Esophagus (tissue), 2 donors: Measurements from ENCODE around the gene NMB. TPM values are rescaled to one million over a fixed set of nuclear protein-coding genes. Genes with fewer than 3 reads are reported as not detected.
"Not testable (repeated sequence)": the region's sequence is repeated elsewhere in the genome, so short reads cannot be mapped to it uniquely, and the experiment has no call there.

ENCODE experiments used
- H3K27ac ChIP-seq, 2 donors: one replicate each; pipeline ENCODE4 v1.5.1; 2013; ENCODE audit warnings: low read depth in 2 of 2, mild to moderate bottlenecking in 2 of 2, inconsistent platforms in 1 of 2, low read length in 1 of 2, moderate library complexity in 1 of 2
- H3K27me3 ChIP-seq, 2 donors: one replicate each; pipeline ENCODE4 v1.6.1; 2013; ENCODE audit warnings: low read length in 2 of 2, control low read depth in 1 of 2, mild to moderate bottlenecking in 1 of 2; ENCODE audit not compliant: insufficient read depth in 2 of 2, control insufficient read depth in 1 of 2
- H3K36me3 ChIP-seq, 2 donors: one replicate each; pipeline ENCODE4 v1.6.1; 2013; ENCODE audit warnings: low read length in 1 of 2; ENCODE audit not compliant: control insufficient read depth in 2 of 2, insufficient read depth in 2 of 2
- H3K4me1 ChIP-seq, 2 donors: one replicate each; pipeline ENCODE4 v1.6.1; 2013; ENCODE audit warnings: low read length in 1 of 2; ENCODE audit not compliant: control insufficient read depth in 2 of 2, insufficient read depth in 2 of 2
- H3K4me3 ChIP-seq, 2 donors: one replicate each; pipeline ENCODE4 v1.5.1; 2013; ENCODE audit warnings: low read length in 2 of 2, mild to moderate bottlenecking in 2 of 2, low read depth in 1 of 2, moderate library complexity in 1 of 2
- H3K9me3 ChIP-seq, 2 donors: one replicate each; pipeline ENCODE4 v1.6.1; 2013; ENCODE audit warnings: mild to moderate bottlenecking in 2 of 2, low read depth in 1 of 2, low read length in 1 of 2, moderate library complexity in 1 of 2; ENCODE audit not compliant: control insufficient read depth in 2 of 2, insufficient read depth in 1 of 2
- WGBS, 2 donors: extraction: QIAGEN DNeasy Blood & Tissue Kit; methylation state at CpG; one replicate each; pipeline ENCODE4 v1.1.7; 2013; 5-methylcytosine and 5-hydroxymethylcytosine counted together
- polyA plus RNA-seq, 2 donors: library from polyadenylated mRNA; stranded (reverse); fragments of 200-250 nt; gene quantifications; one replicate each; pipeline ENCODE4 v1.2.3, GENCODE V29; 2013
- donor health status: healthy with polysubstance abuse.
- donor health status: Bipolar disorder and iron deficiency.

NMB gene
- polyA plus RNA-seq, 2 donors, result 1.5 to 5.2 TPM

- Histone ChIP-seq H3K27ac (no peak overlapping the region), H3K9me3 (no peaks in the 10 kb centered on the region), H3K27me3 (no peaks in the 10 kb centered on the region), H3K36me3 (peaks cover 13 to 41% of the 10 kb centered on the region in 2 donors), H3K4me3 (no peak overlapping the region), H3K4me1 (no peaks in the 10 kb centered on the region)
- WGBS, 2 donors, result 89 to 90% methylated on average over 10 of the region's 10 CpGs
Observed at GRCh38 chr15:84645997-84646396, 12.0 kb downstream of the NMB start.

- WGBS, 2 donors, result 94 to 95% methylated on average over 10 of the region's 10 CpGs
- H3K36me3 ChIP-seq, result peaks cover 13 to 41% of the 10 kb centered on the region in 2 donors
- no peak overlapping the region for H3K27ac ChIP-seq
- H3K9me3 ChIP-seq, result no peaks in the 10 kb centered on the region
- no peak overlapping the region for H3K4me3 ChIP-seq
- H3K27me3 ChIP-seq, result no peaks in the 10 kb centered on the region
- H3K4me1 ChIP-seq, result no peaks in the 10 kb centered on the region
Observed at GRCh38 chr15:84645496-84645895, 12.5 kb downstream of the NMB start.

GRCh38 chr15:84643838-84644237 lies 14.2 kb downstream of the NMB start:
- 89 to 92% methylated on average over 6 of the region's 6 CpGs for WGBS, 2 donors
- H3K27ac ChIP-seq, result no peak overlapping the region
- H3K9me3 ChIP-seq, result no peaks in the 10 kb centered on the region
- peaks cover 21 to 45% of the 10 kb centered on the region in 2 donors for H3K36me3 ChIP-seq
- no peaks in the 10 kb centered on the region for H3K27me3 ChIP-seq
- no peaks in the 10 kb centered on the region for H3K4me1 ChIP-seq
- H3K4me3 ChIP-seq, result no peak overlapping the region

GRCh38 chr15:84642640-84643039 lies 15.4 kb downstream of the NMB start:
- not testable (repeated sequence) for H3K9me3 ChIP-seq, H3K27me3 ChIP-seq, H3K4me1 ChIP-seq, H3K27ac ChIP-seq, H3K4me3 ChIP-seq
- H3K36me3 ChIP-seq, result peaks cover 18 to 34% of the 10 kb centered on the region in 2 donors
- 67 to 97% methylated on average over 2 of the region's 2 CpGs for WGBS, 2 donors

- H3K36me3 ChIP-seq, result peaks cover 18 to 27% of the 10 kb centered on the region in 2 donors
- H3K27ac ChIP-seq, H3K27me3 ChIP-seq, H3K4me3 ChIP-seq, H3K4me1 ChIP-seq, H3K9me3 ChIP-seq: not testable (repeated sequence)
- WGBS, 2 donors, result 92 to 94% methylated on average over 9 of the region's 9 CpGs
Observed at GRCh38 chr15:84641871-84642270, 16.1 kb downstream of the NMB start.

GRCh38 chr15:84638103-84638502 lies 19.9 kb downstream of the NMB start:
- H3K4me1 ChIP-seq, result no peaks in the 10 kb centered on the region
- peak overlapping the region in 1 of 2 donors; percentile 17 for H3K27ac ChIP-seq
- no peak overlapping the region for H3K4me3 ChIP-seq
- no peaks in the 10 kb centered on the region for H3K9me3 ChIP-seq
- peaks cover 8 to 11% of the 10 kb centered on the region in 2 donors for H3K36me3 ChIP-seq
- 58 to 61% methylated on average over 3 of the region's 3 CpGs for WGBS, 2 donors
- no peaks in the 10 kb centered on the region for H3K27me3 ChIP-seq

- peaks cover 0 to 3% of the 10 kb centered on the region in 2 donors for H3K4me1 ChIP-seq
- no peaks in the 10 kb centered on the region for H3K9me3 ChIP-seq
- H3K36me3 ChIP-seq, result no peaks in the 10 kb centered on the region
- peak overlapping the region; percentile 94 to 97 for H3K27ac ChIP-seq
- peak overlapping the region; percentile 67 to 75 for H3K4me3 ChIP-seq
- WGBS, 2 donors, result 27 to 29% methylated on average over 23 of the region's 23 CpGs
- H3K27me3 ChIP-seq, result no peaks in the 10 kb centered on the region
Observed at GRCh38 chr15:84634228-84634837, 23.7 kb downstream of the NMB start.

GRCh38 chr15:84633311-84634227 lies 24.4 kb downstream of the NMB start:
- H3K4me1 ChIP-seq, result peaks cover 0 to 3% of the 10 kb centered on the region in 2 donors
- WGBS, 2 donors, result 0 to 1% methylated on average over 92 to 105 of the region's 105 CpGs

GRCh38 chr15:84631706-84632272 lies 26.2 kb downstream of the NMB start:
- peak overlapping the region; percentile 53 to 68 for H3K4me3 ChIP-seq
- 29 to 41% methylated on average over 7 of the region's 7 CpGs for WGBS, 2 donors
- H3K36me3 ChIP-seq, result no peaks in the 10 kb centered on the region
- H3K4me1 ChIP-seq, result peaks cover 0 to 3% of the 10 kb centered on the region in 2 donors
- no peaks in the 10 kb centered on the region for H3K9me3 ChIP-seq
- peak overlapping the region; percentile 78 to 91 for H3K27ac ChIP-seq
- no peaks in the 10 kb centered on the region for H3K27me3 ChIP-seq

More at GRCh38 chr15:84633311-84634227, 24.4 kb downstream of the NMB start:
- Histone ChIP-seq H3K27me3 (no peaks in the 10 kb centered on the region), H3K9me3 (no peaks in the 10 kb centered on the region), H3K4me3 (peak overlapping the region; percentile 67 to 75), H3K36me3 (no peaks in the 10 kb centered on the region), H3K27ac (peak overlapping the region; percentile 94 to 97)
